ENCODE results near the gene PPP2R3C.
"Not testable (repeated sequence)": the region's sequence is repeated elsewhere in the genome, so short reads cannot be mapped to it uniquely, and the experiment has no call there.

Gene PPP2R3C

DNA sequence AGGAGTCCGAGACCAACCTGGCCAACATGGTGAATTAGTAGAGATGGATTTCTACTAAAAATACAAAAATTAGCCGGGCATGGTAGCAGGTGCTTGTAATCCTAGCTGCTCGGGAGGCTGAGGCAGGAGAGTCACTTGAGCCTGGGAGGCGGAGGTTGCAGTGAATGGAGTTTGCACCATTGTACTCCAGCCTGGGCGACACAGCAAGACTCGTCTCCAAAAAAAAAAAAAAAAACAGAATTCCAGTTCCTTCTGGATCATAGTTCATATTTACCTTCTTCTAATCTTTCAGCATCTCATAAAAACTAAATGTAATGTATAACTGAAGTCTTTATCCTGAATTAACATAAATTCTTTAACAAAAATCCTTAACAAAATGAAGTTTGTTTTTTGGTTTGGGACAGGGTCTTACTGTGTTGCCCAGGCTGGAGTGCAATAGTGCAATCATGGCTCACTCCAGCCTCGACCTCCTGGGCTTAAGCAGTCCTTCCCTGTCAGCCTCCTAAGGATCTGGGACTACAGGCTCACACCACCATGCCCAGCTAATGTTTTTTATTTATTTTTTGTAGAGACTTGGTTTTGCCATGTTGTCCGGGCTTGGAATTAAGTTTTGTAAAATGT, 38.1 kb downstream of the PPP2R3C start:
- DNase-seq (ENCODE audit: low read depth, low spot score): no peak
- ChIA-PET CTCF (no interaction called here), POLR2A (no interaction called here)
- H3K4me3 ChIP-seq (ENCODE audit: low read depth, low read length): no peak overlapping the region
- TF ChIP-seq CTCF (IDR thresholded peaks at IDR 0.05; ENCODE audit: insufficient read depth, low read length, missing control alignments): no peak

DNA sequence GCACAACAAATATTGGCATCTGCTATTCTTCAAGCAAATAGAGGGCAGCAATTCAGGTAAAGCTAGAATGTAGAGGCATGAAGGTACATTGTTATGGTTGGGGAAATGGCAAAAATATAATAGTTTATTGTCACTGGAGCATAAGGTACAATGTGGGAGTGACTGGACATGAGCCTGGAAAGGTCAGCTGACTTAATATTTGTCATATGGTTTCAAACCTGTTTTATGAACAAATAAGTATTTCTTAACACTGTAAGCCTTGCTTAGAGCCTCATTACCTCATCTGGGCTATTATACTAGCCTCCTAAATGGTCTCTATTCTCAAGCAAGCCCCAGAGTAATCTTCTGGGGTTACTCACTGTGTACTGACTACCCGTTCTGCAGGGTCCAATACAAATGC, 42.0 kb downstream of the PPP2R3C start:
- POLR2A ChIA-PET: no interaction called here
- no peak for TF ChIP-seq CTCF (IDR thresholded peaks at IDR 0.05; ENCODE audit: insufficient read depth, low read length, missing control alignments)
- CTCF ChIA-PET: no interaction called here

GRCh38 chr14:35078082-35078481, 43.7 kb downstream of the PPP2R3C start:
- ChIA-PET CTCF (no interaction called here), POLR2A (no interaction called here)
- TF ChIP-seq CTCF (IDR thresholded peaks at IDR 0.05; ENCODE audit: insufficient read depth, low read length, missing control alignments): no peak
- no peak for DNase-seq (ENCODE audit: low read depth, low spot score)
- no peak overlapping the region for H3K4me3 ChIP-seq (ENCODE audit: low read depth, low read length)

More for the DNA sequence above, 42.0 kb downstream of the PPP2R3C start:
- no peak overlapping the region for H3K4me3 ChIP-seq (ENCODE audit: low read depth, low read length)
- DNase-seq (ENCODE audit: low read depth, low spot score): no peak

GRCh38 chr14:35073486-35073885, 48.3 kb downstream of the PPP2R3C start:
- TF ChIP-seq CTCF (IDR thresholded peaks at IDR 0.05; ENCODE audit: insufficient read depth, low read length, missing control alignments): no peak

GRCh38 chr14:35072226-35072625, 49.6 kb downstream of the PPP2R3C start:
- ChIA-PET POLR2A (no interaction called here), CTCF (no interaction called here)
- no peak for DNase-seq (ENCODE audit: low read depth, low spot score)
- no peak overlapping the region for H3K4me3 ChIP-seq (ENCODE audit: low read depth, low read length)
- TF ChIP-seq CTCF (IDR thresholded peaks at IDR 0.05; ENCODE audit: insufficient read depth, low read length, missing control alignments): no peak

More at GRCh38 chr14:35073486-35073885, 48.3 kb downstream of the PPP2R3C start:
- no peak overlapping the region for H3K4me3 ChIP-seq (ENCODE audit: low read depth, low read length)
- POLR2A ChIA-PET: no interaction called here
- CTCF ChIA-PET: interaction anchor here (1.2 kb wide), 1 partner anchor 9 kb away, joined by 4 read pairs; no protein-coding TSS in a partner anchor
- no peak for DNase-seq (ENCODE audit: low read depth, low spot score)

- no peak for DNase-seq (ENCODE audit: low read depth, low spot score)
- no peak overlapping the region for H3K4me3 ChIP-seq (ENCODE audit: low read depth, low read length)
- CTCF ChIA-PET: interaction anchor here (0.9 kb wide), 1 partner anchor 396 kb away, joined by 3 read pairs; no protein-coding TSS in a partner anchor
- TF ChIP-seq CTCF (IDR thresholded peaks at IDR 0.05; ENCODE audit: insufficient read depth, low read length, missing control alignments): no peak
- POLR2A ChIA-PET: no interaction called here
Observed at GRCh38 chr14:35068238-35069012, 53.4 kb downstream of the PPP2R3C start.

DNA sequence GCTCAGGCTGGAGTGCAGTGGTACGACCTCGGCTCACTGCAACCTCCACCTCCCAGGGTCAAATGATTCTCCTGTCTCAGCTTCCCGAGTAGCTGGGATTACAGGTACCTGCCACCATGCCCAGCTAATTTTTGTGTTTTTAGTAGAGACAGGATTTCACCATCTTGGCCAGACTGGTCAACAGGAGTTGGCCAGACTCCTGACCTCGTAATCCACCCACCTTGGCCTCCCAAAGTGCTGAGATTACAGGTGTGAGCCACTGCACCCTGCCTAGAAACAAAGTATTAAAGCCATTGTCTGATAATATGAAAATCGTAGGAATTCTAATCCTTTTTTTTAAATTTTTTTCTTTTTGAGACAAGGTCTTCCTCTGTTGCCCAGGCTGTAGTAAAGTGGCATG, 56.1 kb downstream of the PPP2R3C start:
- DNase-seq (ENCODE audit: low read depth, low spot score); H3K4me3 ChIP-seq (ENCODE audit: low read depth, low read length); POLR2A ChIA-PET: not testable (repeated sequence)
- CTCF ChIA-PET: interaction anchor here (0.6 kb wide), 1 partner anchor 12 kb away, joined by 3 read pairs; no protein-coding TSS in a partner anchor

- H3K4me3 ChIP-seq (ENCODE audit: low read depth, low read length); POLR2A ChIA-PET; DNase-seq (ENCODE audit: low read depth, low spot score): not testable (repeated sequence)
- CTCF ChIA-PET: interaction anchor here (0.9 kb wide), 1 partner anchor 361 kb away, joined by 3 read pairs; no protein-coding TSS in a partner anchor
Observed at GRCh38 chr14:35061113-35061791, 60.5 kb downstream of the PPP2R3C start.
